Mucosa of rectum (tissue), 2 donors: Measurements from ENCODE around the gene TEX2.
A peak's percentile ranks its signal among the peaks of the same experiment; 100 is the strongest.
"Not testable (repeated sequence)": the region's sequence is repeated elsewhere in the genome, so short reads cannot be mapped to it uniquely, and the experiment has no call there.

Experiments used
- H3K27ac ChIP-seq, 2 donors: one replicate each; pipeline ENCODE4 v1.7.0; 2013; ENCODE audit warnings: inconsistent platforms in 2 of 2, low read depth in 2 of 2, low read length in 2 of 2
- H3K27me3 ChIP-seq, 2 donors: one replicate each; pipeline ENCODE4 v1.7.0; 2013; ENCODE audit warnings: low read length in 2 of 2; ENCODE audit not compliant: control insufficient read depth in 2 of 2, insufficient read depth in 2 of 2
- H3K36me3 ChIP-seq, 2 donors: one replicate each; pipeline ENCODE4 v1.7.0; 2013; ENCODE audit warnings: low read length in 2 of 2; ENCODE audit not compliant: control insufficient read depth in 2 of 2, insufficient read depth in 2 of 2
- H3K4me1 ChIP-seq, 2 donors: one replicate each; pipeline ENCODE4 v1.7.0; 2013; ENCODE audit warnings: low read length in 2 of 2, mild to moderate bottlenecking in 1 of 2; ENCODE audit not compliant: control insufficient read depth in 2 of 2, insufficient read depth in 2 of 2
- H3K4me3 ChIP-seq, 2 donors: one replicate each; pipeline ENCODE4 v1.7.0; 2013; ENCODE audit warnings: low read length in 2 of 2
- H3K9ac ChIP-seq, 2 donors: one replicate each; pipeline ENCODE4 v1.7.0; 2013; ENCODE audit warnings: low read length in 2 of 2, low read depth in 1 of 2, mild to moderate bottlenecking in 1 of 2
- H3K9me3 ChIP-seq, 2 donors: one replicate each; pipeline ENCODE4 v1.7.0; 2013; ENCODE audit warnings: low read length in 2 of 2; ENCODE audit not compliant: control insufficient read depth in 2 of 2
- donor health status: healthy.
- donor health status: Normal muscosa, but diverticular disease.

Gene TEX2

GRCh38 chr17:64240261-64240740, 22.8 kb downstream of the TEX2 start:
- H3K27ac ChIP-seq: peak overlapping the region in 1 of 2 donors; percentile 31
- H3K9me3 ChIP-seq: no peaks in the 10 kb centered on the region
- no peaks in the 10 kb centered on the region for H3K27me3 ChIP-seq
- no peaks in the 10 kb centered on the region for H3K36me3 ChIP-seq
- H3K4me1 ChIP-seq: peaks cover 8 to 10% of the 10 kb centered on the region in 2 donors
- no peak overlapping the region for H3K9ac ChIP-seq
- H3K4me3 ChIP-seq: no peak overlapping the region

- not testable (repeated sequence) for H3K9me3 ChIP-seq, H3K27me3 ChIP-seq, H3K36me3 ChIP-seq, H3K27ac ChIP-seq, H3K9ac ChIP-seq, H3K4me3 ChIP-seq, H3K4me1 ChIP-seq
Observed at GRCh38 chr17:64238449-64238848, 24.6 kb downstream of the TEX2 start.

- H3K9me3 ChIP-seq: no peaks in the 10 kb centered on the region
- H3K27ac ChIP-seq: no peak overlapping the region
- H3K4me1 ChIP-seq: peaks cover 8 to 10% of the 10 kb centered on the region in 2 donors
- H3K4me3 ChIP-seq: no peak overlapping the region
- no peaks in the 10 kb centered on the region for H3K27me3 ChIP-seq
- no peak overlapping the region for H3K9ac ChIP-seq
- no peaks in the 10 kb centered on the region for H3K36me3 ChIP-seq
Observed at GRCh38 chr17:64236827-64237403, 26.1 kb downstream of the TEX2 start.

- H3K4me1 ChIP-seq: no peaks in the 10 kb centered on the region
Observed at GRCh38 chr17:64234961-64235360, 28.1 kb downstream of the TEX2 start.

GRCh38 chr17:64232466-64233262, 30.4 kb downstream of the TEX2 start:
- Histone ChIP-seq H3K36me3 (no peaks in the 10 kb centered on the region), H3K27me3 (no peaks in the 10 kb centered on the region), H3K9me3 (no peaks in the 10 kb centered on the region), H3K27ac (no peak overlapping the region), H3K4me3 (no peak overlapping the region), H3K9ac (no peak overlapping the region), H3K4me1 (no peaks in the 10 kb centered on the region)

More at GRCh38 chr17:64234961-64235360, 28.1 kb downstream of the TEX2 start:
- H3K4me3 ChIP-seq: no peak overlapping the region
- no peak overlapping the region for H3K9ac ChIP-seq
- H3K9me3 ChIP-seq: no peaks in the 10 kb centered on the region
- no peaks in the 10 kb centered on the region for H3K27me3 ChIP-seq
- no peak overlapping the region for H3K27ac ChIP-seq
- no peaks in the 10 kb centered on the region for H3K36me3 ChIP-seq

GRCh38 chr17:64231567-64232141, 31.4 kb downstream of the TEX2 start:
- Histone ChIP-seq H3K9me3 (no peaks in the 10 kb centered on the region), H3K27ac (no peak overlapping the region), H3K4me1 (no peaks in the 10 kb centered on the region), H3K4me3 (no peak overlapping the region), H3K9ac (no peak overlapping the region), H3K27me3 (no peaks in the 10 kb centered on the region), H3K36me3 (no peaks in the 10 kb centered on the region)

- Histone ChIP-seq H3K27me3 (no peaks in the 10 kb centered on the region), H3K4me1 (no peaks in the 10 kb centered on the region), H3K36me3 (no peaks in the 10 kb centered on the region), H3K4me3 (no peak overlapping the region), H3K9ac (no peak overlapping the region), H3K9me3 (no peaks in the 10 kb centered on the region), H3K27ac (peak overlapping the region in 1 of 2 donors; percentile 2)
Observed at GRCh38 chr17:64230791-64231408, 32.2 kb downstream of the TEX2 start.

- Histone ChIP-seq H3K27me3 (no peaks in the 10 kb centered on the region), H3K36me3 (no peaks in the 10 kb centered on the region), H3K27ac (no peak overlapping the region), H3K4me1 (no peaks in the 10 kb centered on the region), H3K9ac (no peak overlapping the region), H3K9me3 (no peaks in the 10 kb centered on the region), H3K4me3 (no peak overlapping the region)
Observed at GRCh38 chr17:64229815-64230728, 33.0 kb downstream of the TEX2 start.

GRCh38 chr17:64226132-64226531, 36.9 kb downstream of the TEX2 start:
- Histone ChIP-seq H3K36me3 (no peaks in the 10 kb centered on the region), H3K4me1 (no peaks in the 10 kb centered on the region), H3K4me3 (no peak overlapping the region), H3K27ac (no peak overlapping the region), H3K9ac (no peak overlapping the region), H3K9me3 (no peaks in the 10 kb centered on the region), H3K27me3 (no peaks in the 10 kb centered on the region)
